OCI-LY7 (cell line): ENCODE data around the gene SSRP1. TPM values are rescaled to one million over a fixed set of nuclear protein-coding genes. Genes with fewer than 3 reads are reported as not detected.

Experiments
- BruUV-seq: library from RNA; stranded (reverse); fragments of 400-500 nt; replicated peaks from 2 replicates; lab custom pipeline; 2021; lab: Mats Ljungman, UMichigan
- CTCF ChIA-PET: fragments of 300-600 bp; sonication (Branson Sonifier 250); formaldehyde crosslinking; loops from one replicate; lab custom pipeline; 2022; ENCODE audit warnings: antibody characterized with exemption; ENCODE audit not compliant: unreplicated experiment; lab: Charles Lee
- POLR2A ChIA-PET: fragments of 300-600 bp; sonication (Branson Sonifier 250); formaldehyde crosslinking; loops from one replicate; lab custom pipeline; 2022; ENCODE audit warnings: antibody characterized with exemption; lab: Charles Lee
- DNase-seq: peaks from one replicate; pipeline ENCODE4 v3.0.0-alpha.2; 2015; ENCODE audit warnings: low spot score
- H2AFZ ChIP-seq: fragments of 200-600 bp; sonication (generic), shearing (Covaris generic); 2 replicates; pipeline ENCODE4 v1.6.1; 2014; ENCODE audit warnings: mild to moderate bottlenecking, antibody characterized with exemption, low read length, moderate library complexity
- H3K27ac ChIP-seq: fragments of 200-600 bp; sonication (generic); 2 replicates; pipeline ENCODE4 v1.5.1; 2014; ENCODE audit warnings: mixed run types, low read depth, mild to moderate bottlenecking, moderate library complexity, low read length, inconsistent platforms; ENCODE audit not compliant: poor library complexity, severe bottlenecking
- H3K36me3 ChIP-seq: fragments of 200-600 bp; sonication (generic); 2 replicates; pipeline ENCODE4 v1.6.1; 2014; ENCODE audit warnings: mild to moderate bottlenecking, antibody characterized with exemption, low read length, moderate library complexity, mixed read lengths; ENCODE audit not compliant: insufficient read depth
- H3K4me1 ChIP-seq: fragments of 200-600 bp; sonication (generic); 2 replicates; pipeline ENCODE4 v1.5.1; 2014; ENCODE audit warnings: mild to moderate bottlenecking, low read length; ENCODE audit not compliant: insufficient read depth, poor library complexity, severe bottlenecking
- H3K4me2 ChIP-seq: fragments of 200-600 bp; sonication (generic); 2 replicates; pipeline ENCODE4 v1.6.1; 2014; ENCODE audit warnings: mild to moderate bottlenecking, low read length
- H3K4me3 ChIP-seq: fragments of 200-600 bp; sonication (generic); 2 replicates; pipeline ENCODE4 v1.5.1; 2014; ENCODE audit warnings: mild to moderate bottlenecking, low read depth, low read length; ENCODE audit not compliant: poor library complexity, severe bottlenecking
- H3K79me2 ChIP-seq: fragments of 200-600 bp; sonication (generic); 2 replicates; pipeline ENCODE4 v1.6.1; 2016; ENCODE audit warnings: low read depth, mild to moderate bottlenecking, low read length, moderate library complexity, mixed read lengths; ENCODE audit not compliant: insufficient read depth
- H3K9me2 ChIP-seq: fragments of 200-600 bp; sonication (generic); 2 replicates; pipeline ENCODE4 v1.6.1; 2016; ENCODE audit warnings: mild to moderate bottlenecking, low read length, mixed read lengths; ENCODE audit not compliant: insufficient read depth
- H3K9me3 ChIP-seq: fragments of 200-600 bp; sonication (generic); 2 replicates; pipeline ENCODE4 v1.6.1; 2014; ENCODE audit warnings: mild to moderate bottlenecking, mixed run types, low read length, mixed read lengths
- H4K20me1 ChIP-seq: fragments of 200-600 bp; sonication (generic); 2 replicates; pipeline ENCODE4 v1.6.1; 2014; ENCODE audit warnings: mild to moderate bottlenecking, antibody characterized with exemption, low read length, moderate library complexity, mixed read lengths; ENCODE audit not compliant: insufficient read depth
- EZH2phosphoT487 ChIP-seq: fragments of 200-600 bp; sonication (generic); IDR thresholded peaks from 2 replicates; pipeline ENCODE4 v1.6.1; 2018; ENCODE audit warnings: low read depth, borderline replicate concordance, mild to moderate bottlenecking, mixed run types, antibody characterized with exemption, low read length, moderate library complexity, mixed read lengths
- intact Hi-C: fragments of 100-400 bp; cut with micrococcal nuclease; formaldehyde crosslinking; loops from one replicate; pipeline ENCODE4 v1.10.0; 2022; ENCODE audit not compliant: unreplicated experiment
- total RNA-seq, 2 experiments: library from RNA; depleted of rRNA in 1 of 2; stranded (reverse); fragments of >200 nt in 1 of 2; shearing (Covaris generic) in 1 of 2; gene quantifications; 2 replicates each; pipeline ENCODE4 v1.2.3, GENCODE V29; 2014 to 2022
- TF ChIP-seq, protein P1 (sequence below): fragments of 200-600 bp; sonication (generic); conservative IDR thresholded peaks from 2 replicates; pipeline ENCODE4 v1.5.1; 2014; ENCODE audit warnings: mild to moderate bottlenecking, antibody characterized with exemption, low read length, moderate library complexity, mixed read lengths

Gene SSRP1
- total RNA-seq, 2 experiments from 2014 or later: 146 to 221 TPM

DNA sequence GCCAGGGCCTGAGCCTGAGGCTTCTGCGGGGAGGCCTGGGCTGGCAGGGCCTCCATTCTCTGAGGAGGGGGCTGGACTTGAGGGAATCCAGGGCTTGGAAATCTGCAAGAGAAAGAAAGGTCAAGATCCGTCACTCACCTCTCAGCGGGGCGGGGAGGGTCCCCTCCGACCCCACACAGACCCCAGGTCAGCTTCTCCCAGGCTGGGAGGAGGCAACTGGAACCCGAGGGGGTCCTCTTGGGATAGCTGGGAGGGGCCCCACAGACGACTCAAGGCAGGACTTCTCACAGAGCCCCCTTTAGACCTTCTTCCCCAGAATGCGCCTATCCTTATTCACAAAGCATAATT is 21.9 kb downstream of the SSRP1 start:
- Histone ChIP-seq H3K36me3 (peaks cover 12% of the 10 kb centered on the region; the same call in 1 of the 2 replicates), H3K4me3 (no peak overlapping the region), H3K4me1 (no peaks in the 10 kb centered on the region), H3K27ac (no peak overlapping the region), H3K9me2 (no peaks in the 10 kb centered on the region), H2AFZ (no peak overlapping the region), H3K9me3 (no peaks in the 10 kb centered on the region), H3K4me2 (no peak overlapping the region), H3K79me2 (no peaks in the 10 kb centered on the region), H4K20me1 (no peaks in the 10 kb centered on the region)
- BruUV-seq: no TSS peak
- ChIA-PET CTCF (no interaction called here), POLR2A (no interaction called here)
- no peak for DNase-seq
- intact Hi-C loops: no loop called here
- TF ChIP-seq, protein P1, sequence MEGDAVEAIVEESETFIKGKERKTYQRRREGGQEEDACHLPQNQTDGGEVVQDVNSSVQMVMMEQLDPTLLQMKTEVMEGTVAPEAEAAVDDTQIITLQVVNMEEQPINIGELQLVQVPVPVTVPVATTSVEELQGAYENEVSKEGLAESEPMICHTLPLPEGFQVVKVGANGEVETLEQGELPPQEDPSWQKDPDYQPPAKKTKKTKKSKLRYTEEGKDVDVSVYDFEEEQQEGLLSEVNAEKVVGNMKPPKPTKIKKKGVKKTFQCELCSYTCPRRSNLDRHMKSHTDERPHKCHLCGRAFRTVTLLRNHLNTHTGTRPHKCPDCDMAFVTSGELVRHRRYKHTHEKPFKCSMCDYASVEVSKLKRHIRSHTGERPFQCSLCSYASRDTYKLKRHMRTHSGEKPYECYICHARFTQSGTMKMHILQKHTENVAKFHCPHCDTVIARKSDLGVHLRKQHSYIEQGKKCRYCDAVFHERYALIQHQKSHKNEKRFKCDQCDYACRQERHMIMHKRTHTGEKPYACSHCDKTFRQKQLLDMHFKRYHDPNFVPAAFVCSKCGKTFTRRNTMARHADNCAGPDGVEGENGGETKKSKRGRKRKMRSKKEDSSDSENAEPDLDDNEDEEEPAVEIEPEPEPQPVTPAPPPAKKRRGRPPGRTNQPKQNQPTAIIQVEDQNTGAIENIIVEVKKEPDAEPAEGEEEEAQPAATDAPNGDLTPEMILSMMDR: no peak
- TF ChIP-seq EZH2phosphoT487: no peak

GRCh38 chr11:57313071-57313787 is 22.5 kb downstream of the SSRP1 start:
- no TSS peak for BruUV-seq
- peaks cover 12% of the 10 kb centered on the region; the same call in 1 of the 2 replicates for H3K36me3 ChIP-seq
- no peak overlapping the region for H2AFZ ChIP-seq
- no peak overlapping the region for H3K4me3 ChIP-seq
- TF ChIP-seq, protein P1: no peak
- TF ChIP-seq EZH2phosphoT487: no peak
- H3K4me2 ChIP-seq: no peak overlapping the region
- no peak for DNase-seq
- no peak overlapping the region for H3K27ac ChIP-seq
- H4K20me1 ChIP-seq: no peaks in the 10 kb centered on the region
- H3K9me3 ChIP-seq: no peaks in the 10 kb centered on the region
- ChIA-PET POLR2A (no interaction called here), CTCF (no interaction called here)
- no peaks in the 10 kb centered on the region for H3K9me2 ChIP-seq
- no peaks in the 10 kb centered on the region for H3K79me2 ChIP-seq
- no peaks in the 10 kb centered on the region for H3K4me1 ChIP-seq
- intact Hi-C loops: no loop called here

GRCh38 chr11:57312511-57313021 is 23.1 kb downstream of the SSRP1 start:
- no peak for DNase-seq
- no peaks in the 10 kb centered on the region for H3K9me3 ChIP-seq
- ChIA-PET CTCF (no interaction called here), POLR2A (no interaction called here)
- H3K27ac ChIP-seq: no peak overlapping the region
- no peaks in the 10 kb centered on the region for H3K9me2 ChIP-seq
- H3K36me3 ChIP-seq: peaks cover 9% of the 10 kb centered on the region; the same call in 1 of the 2 replicates
- H3K4me2 ChIP-seq: no peak overlapping the region
- TF ChIP-seq EZH2phosphoT487: no peak
- TF ChIP-seq, protein P1: no peak
- H3K79me2 ChIP-seq: no peaks in the 10 kb centered on the region
- H3K4me1 ChIP-seq: no peaks in the 10 kb centered on the region
- BruUV-seq: no TSS peak
- no peak overlapping the region for H3K4me3 ChIP-seq
- intact Hi-C loops: no loop called here
- H2AFZ ChIP-seq: no peak overlapping the region
- H4K20me1 ChIP-seq: no peaks in the 10 kb centered on the region
